Measurements from ENCODE around the gene FUT3. TPM values are rescaled to one million over a fixed set of nuclear protein-coding genes. Genes with fewer than 3 reads are reported as not detected.

Gene FUT3
- total and polyA plus RNA-seq, 2 of the 4 experiments (the other 2 are of a cell fraction), result not detected

- no peak overlapping the region for H4K8ac ChIP-seq (ENCODE audit: low read depth in 2 of 2, low read length in 2 of 2)
- H3K23ac ChIP-seq (ENCODE audit: low read depth, low read length), result no peak overlapping the region
- no peak overlapping the region for H3K4me3 ChIP-seq (ENCODE audit: insufficient read depth, low read depth, low read length)
- no peaks in the 10 kb centered on the region for H3K9me3 ChIP-seq (ENCODE audit: control insufficient read depth, insufficient read depth, low read length)
- no peaks in the 10 kb centered on the region for H3K9me1 ChIP-seq (ENCODE audit: insufficient read depth, low read length)
- no peak for DNase-seq
- no peak overlapping the region for H3K4ac ChIP-seq (ENCODE audit: low read depth, low read length)
- H4K5ac ChIP-seq (ENCODE audit: low read depth, low read length), result no peak overlapping the region
- no peaks in the 10 kb centered on the region for H3K4me1 ChIP-seq (ENCODE audit: control insufficient read depth, insufficient read depth, low read length)
- H3K18ac ChIP-seq (ENCODE audit: low read depth, low read length), result no peak overlapping the region
- no peak overlapping the region for H2BK5ac ChIP-seq (ENCODE audit: low read depth, low read length, poor library complexity, severe bottlenecking)
- H2AFZ ChIP-seq (replicated peaks; ENCODE audit: low read length, poor library complexity), result no peak overlapping the region
- ATAC-seq (ENCODE audit: low read depth), result no peak
- H2BK20ac ChIP-seq (ENCODE audit: low read depth, low read length), result no peak overlapping the region
- POLR2A ChIA-PET (ENCODE audit: unreplicated experiment), result no interaction called here
- no peak for TF ChIP-seq FOS (IDR thresholded peaks at IDR 0.05; ENCODE audit: low read depth, low read length)
- TF ChIP-seq RCOR1 (IDR thresholded peaks at IDR 0.05; ENCODE audit: insufficient replicate concordance, low read length), result no peak
- no peak for TF ChIP-seq CHD1 (IDR thresholded peaks at IDR 0.05; ENCODE audit: low read depth, low read length)
- no peak overlapping the region for H4K91ac ChIP-seq (ENCODE audit: insufficient read depth, low read depth, low read length)
- no peak overlapping the region for H3K27ac ChIP-seq (ENCODE audit: insufficient read depth, low read length)
- in situ Hi-C loops (cut with MboI; ENCODE audit: low sequenced_read_pairs) (no loop called here), dilution Hi-C loops (cut with HindIII; ENCODE audit: low sequenced_read_pairs, unreplicated experiment) (no loop called here), intact Hi-C loops (cut with micrococcal nuclease) (no loop called here)
- BruUV-seq (replicated peaks), result no TSS peak
- no peak overlapping the region for H2BK120ac ChIP-seq (ENCODE audit: low read depth, low read length)
- no peak overlapping the region for H3K4me2 ChIP-seq (ENCODE audit: low read depth, low read length)
- no peak overlapping the region for H2BK15ac ChIP-seq (ENCODE audit: low read depth, low read length)
- no peaks in the 10 kb centered on the region for H4K20me1 ChIP-seq (ENCODE audit: insufficient read depth, low read length)
- no peak overlapping the region for H2AK5ac ChIP-seq (ENCODE audit: low read depth, low read length)
- H3K56ac ChIP-seq (ENCODE audit: extremely low read depth, insufficient read depth, low read length), result no peak overlapping the region
- H2AK9ac ChIP-seq (replicated peaks; ENCODE audit: low read depth, low read length, poor library complexity), result no peak overlapping the region
- peaks cover 20% of the 10 kb centered on the region for H3K27me3 ChIP-seq (ENCODE audit: control insufficient read depth, insufficient read depth, low read length)
- no CpG with 5 or more reads among the region's 9 CpGs for WGBS, 2 experiments (ENCODE audit: extremely low coverage in 2 of 2, insufficient read length in 1 of 2)
- CTCF ChIA-PET, result no interaction called here
- H3K14ac ChIP-seq (replicated peaks; ENCODE audit: low read depth, low read length), result no peak overlapping the region
- H3K9ac ChIP-seq (ENCODE audit: low read depth, low read length), result no peak overlapping the region
- H3K79me1 ChIP-seq (ENCODE audit: low read depth in 1 of 2, low read length in 2 of 2), result no peaks in the 10 kb centered on the region
- no peaks in the 10 kb centered on the region for H3K36me3 ChIP-seq (ENCODE audit: control insufficient read depth, insufficient read depth, low read length)
Observed at GRCh38 chr19:5814123-5814851, 37.0 kb downstream of the FUT3 start.
